Measurements from ENCODE around the gene RPL36.
"Not testable (repeated sequence)": the region's sequence is repeated elsewhere in the genome, so short reads cannot be mapped to it uniquely, and the experiment has no call there.

RPL36 gene

GRCh38 chr19:5687360-5688198, 2.5 kb upstream of the RPL36 start:
- in situ Hi-C loops (cut with HindIII; ENCODE audit: low sequenced_read_pairs) = no loop called here
- H3K4me3 ChIP-seq (ENCODE audit: low read depth, low read length) = peak overlapping the region; percentile 41
- no peak for DNase-seq (ENCODE audit: low read depth, low spot score)
- TF ChIP-seq CTCF (IDR thresholded peaks at IDR 0.05; ENCODE audit: low read depth, low read length) = no peak

DNA sequence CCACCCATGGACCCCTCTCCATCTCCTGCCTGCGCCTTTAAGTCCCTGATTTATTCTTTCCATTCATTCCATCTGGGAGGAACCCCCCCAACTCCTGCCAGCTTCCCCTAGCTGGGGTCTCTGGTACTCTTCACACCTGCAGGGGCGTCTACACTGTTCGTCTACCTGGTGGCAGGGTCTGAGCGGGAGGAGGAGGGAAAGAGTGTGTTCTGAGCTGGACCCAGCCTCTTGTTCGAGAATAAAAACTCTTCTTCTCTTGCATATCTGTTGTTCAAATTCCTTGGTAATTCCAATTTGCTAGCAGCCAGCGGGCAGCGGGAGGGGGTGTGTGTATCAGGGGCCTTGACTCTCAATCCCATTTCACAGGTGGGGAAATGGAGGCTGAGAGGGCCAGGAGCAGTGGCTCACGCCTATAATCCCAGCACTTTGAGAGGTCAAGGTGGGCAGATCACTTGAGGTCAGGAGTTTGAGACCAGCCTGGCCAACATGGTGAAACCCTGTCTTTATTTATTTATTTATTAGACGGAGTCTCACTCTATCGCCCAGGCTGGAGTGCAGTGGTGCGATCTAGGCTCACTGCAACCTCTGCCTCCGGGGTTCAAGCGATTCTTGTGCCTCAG, 1.7 kb upstream of the RPL36 start:
- in situ Hi-C loops (cut with HindIII; ENCODE audit: low sequenced_read_pairs); H3K4me3 ChIP-seq (ENCODE audit: low read depth, low read length); DNase-seq (ENCODE audit: low read depth, low spot score): not testable (repeated sequence)

- in situ Hi-C loops (cut with HindIII; ENCODE audit: low sequenced_read_pairs) = no loop called here
- H3K4me3 ChIP-seq (ENCODE audit: low read depth, low read length) = peak overlapping the region; percentile 99
- peak; percentile 41 for DNase-seq (ENCODE audit: low read depth, low spot score)
- TF ChIP-seq CTCF (IDR thresholded peaks at IDR 0.05; ENCODE audit: low read depth, low read length) = no peak
Measured at GRCh38 chr19:5690955-5691821, 1.1 kb downstream of the RPL36 start.

DNA sequence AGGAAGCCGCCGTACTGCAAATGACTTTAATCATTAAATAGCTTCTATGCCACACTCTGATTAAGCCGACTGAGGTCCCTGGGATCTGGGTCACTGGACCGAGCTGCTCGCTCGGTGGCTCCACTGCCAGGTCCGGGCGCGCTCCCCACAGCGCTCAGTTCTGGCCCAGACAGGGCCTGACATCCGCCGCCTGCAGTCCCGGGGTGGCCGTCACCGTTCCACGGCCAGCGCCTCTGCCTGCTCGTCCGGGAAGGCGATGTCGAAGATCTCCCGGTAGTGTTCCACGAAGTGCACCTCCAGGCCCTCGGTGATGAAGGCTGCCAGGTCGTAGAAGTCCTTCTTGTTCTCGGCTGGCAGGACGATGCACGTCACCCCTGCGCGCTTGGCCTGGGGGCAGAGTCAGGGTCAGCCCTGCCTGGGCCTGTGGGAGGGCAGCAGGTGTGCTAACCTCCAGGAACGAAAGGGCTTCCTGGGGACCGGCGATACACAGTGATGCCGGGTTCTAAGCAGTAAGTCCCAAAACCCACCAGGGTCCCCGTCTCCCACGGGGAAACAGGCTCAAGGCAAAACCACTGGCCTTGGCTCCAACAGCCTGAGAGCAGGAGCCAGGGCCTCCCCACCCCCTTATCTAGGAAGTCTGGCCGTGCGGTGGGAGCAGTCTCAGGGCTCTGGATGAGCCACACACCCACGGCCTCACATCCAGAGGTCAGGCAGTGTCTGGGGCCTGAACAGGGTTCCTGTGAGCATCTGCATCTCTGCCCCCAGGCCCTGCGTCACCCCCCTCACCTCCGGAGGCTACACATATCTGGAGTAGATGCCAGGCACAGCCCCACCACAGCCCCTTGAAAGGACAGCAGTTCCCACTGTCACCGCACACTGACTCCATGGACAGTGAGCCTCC, 2.0 kb downstream of the RPL36 start:
- peak overlapping the region; percentile 99 for H3K4me3 ChIP-seq (ENCODE audit: low read depth, low read length)
- no peak for DNase-seq (ENCODE audit: low read depth, low spot score)
- in situ Hi-C loops (cut with HindIII; ENCODE audit: low sequenced_read_pairs) = no loop called here
- no peak for TF ChIP-seq CTCF (IDR thresholded peaks at IDR 0.05; ENCODE audit: low read depth, low read length)

GRCh38 chr19:5692723-5693194, 2.7 kb downstream of the RPL36 start:
- in situ Hi-C loops (cut with HindIII; ENCODE audit: low sequenced_read_pairs) = no loop called here
- no peak for DNase-seq (ENCODE audit: low read depth, low spot score)
- no peak overlapping the region for H3K4me3 ChIP-seq (ENCODE audit: low read depth, low read length)
- TF ChIP-seq CTCF (IDR thresholded peaks at IDR 0.05; ENCODE audit: low read depth, low read length) = no peak

GRCh38 chr19:5693195-5694166, 3.4 kb downstream of the RPL36 start:
- TF ChIP-seq CTCF (IDR thresholded peaks at IDR 0.05; ENCODE audit: low read depth, low read length) = no peak
- no peak overlapping the region for H3K4me3 ChIP-seq (ENCODE audit: low read depth, low read length)
- DNase-seq (ENCODE audit: low read depth, low spot score) = no peak
- in situ Hi-C loops (cut with HindIII; ENCODE audit: low sequenced_read_pairs) = no loop called here
